Hematopoietic multipotent progenitor cell (in vitro differentiated cells): Measurements from ENCODE around the gene CSNK2B. TPM values are rescaled to one million over a fixed set of nuclear protein-coding genes. Genes with fewer than 3 reads are reported as not detected.

ENCODE experiments used
- DNase-seq, 3 donors: peaks; one replicate each; pipeline ENCODE4 v3.0.0-alpha.2; 2011 to 2015; ENCODE audit warnings: low read depth in 2 of 3, low spot score in 2 of 3
- total RNA-seq: library from RNA; depleted of rRNA; stranded (reverse); fragments of >200 nt; gene quantifications from one replicate; pipeline ENCODE4 v1.2.3, GENCODE V29; 2012

CSNK2B gene
- 232 TPM for total RNA-seq

- DNase-seq, result peak; percentile 89 to 99 (median 98)
Measured at GRCh38 chr6:31665501-31666336, at the start of gene CSNK2B. TSS of gene CSNK2B (plus strand) at chr6:31666080. CDS start at chr6:31666832, 752 bp downstream.

- DNase-seq, result no peak
Measured at GRCh38 chr6:31617010-31617409, 48.9 kb upstream of the CSNK2B start.

- peak; percentile 95 to 100 (median 99) for DNase-seq
Measured at GRCh38 chr6:31619805-31620585, 45.9 kb upstream of the CSNK2B start.

- peak in 2 of 3 donors; percentile 78 to 90 for DNase-seq
Measured at GRCh38 chr6:31620586-31621319, 45.1 kb upstream of the CSNK2B start, which contains the start of gene PRRC2A. TSS of gene PRRC2A (plus strand) at chr6:31620715. CDS start at chr6:31622790, 2,075 bp downstream.

GRCh38 chr6:31621320-31621939 is 44.5 kb upstream of the CSNK2B start:
- no peak for DNase-seq

GRCh38 chr6:31621991-31622390 is 43.9 kb upstream of the CSNK2B start:
- DNase-seq, result no peak

- DNase-seq, result no peak
Measured at GRCh38 chr6:31622684-31623091, 43.2 kb upstream of the CSNK2B start.

- no peak for DNase-seq
Measured at GRCh38 chr6:31624070-31624469, 41.8 kb upstream of the CSNK2B start.

GRCh38 chr6:31626952-31627351 is 38.9 kb upstream of the CSNK2B start:
- no peak for DNase-seq

GRCh38 chr6:31627690-31628287 is 38.1 kb upstream of the CSNK2B start:
- no peak for DNase-seq

GRCh38 chr6:31629014-31629413 is 36.9 kb upstream of the CSNK2B start:
- no peak for DNase-seq

- DNase-seq, result no peak
Measured at GRCh38 chr6:31630177-31630934, 35.5 kb upstream of the CSNK2B start.

GRCh38 chr6:31631209-31631608 is 34.7 kb upstream of the CSNK2B start:
- DNase-seq, result no peak

- no peak for DNase-seq
Measured at GRCh38 chr6:31631681-31632278, 34.1 kb upstream of the CSNK2B start.

- no peak for DNase-seq
Measured at GRCh38 chr6:31632279-31632946, 33.5 kb upstream of the CSNK2B start.

- no peak for DNase-seq
Measured at GRCh38 chr6:31633447-31633846, 32.4 kb upstream of the CSNK2B start.

- DNase-seq, result no peak
Measured at GRCh38 chr6:31634131-31634530, 31.7 kb upstream of the CSNK2B start.

GRCh38 chr6:31634969-31635575 is 30.8 kb upstream of the CSNK2B start:
- DNase-seq, result no peak
